HG03045 (cell line): ENCODE measurements around the gene NDUFA13.
"Not testable (repeated sequence)": the region's sequence is repeated elsewhere in the genome, so short reads cannot be mapped to it uniquely, and the experiment has no call there.

Experiments used
- ATAC-seq: cut with Tn5 transposase; IDR thresholded peaks from one replicate; pipeline ENCODE4 v1.9.1; 2021; ENCODE audit warnings: mild to moderate bottlenecking, moderate library complexity; ENCODE audit not compliant: unreplicated experiment

The NDUFA13 gene

GRCh38 chr19:19515642-19516519, at the start of gene NDUFA13:
Gene NDUFA13 (plus strand): TSS chr19:19516225. CDS start chr19:19516239, 14 bp downstream.
- ATAC-seq = peak; percentile 74

GRCh38 chr19:19468424-19469050, 47.5 kb upstream of the NDUFA13 start:
- ATAC-seq = no peak

GRCh38 chr19:19470579-19470978, 45.4 kb upstream of the NDUFA13 start:
- ATAC-seq = no peak

DNA sequence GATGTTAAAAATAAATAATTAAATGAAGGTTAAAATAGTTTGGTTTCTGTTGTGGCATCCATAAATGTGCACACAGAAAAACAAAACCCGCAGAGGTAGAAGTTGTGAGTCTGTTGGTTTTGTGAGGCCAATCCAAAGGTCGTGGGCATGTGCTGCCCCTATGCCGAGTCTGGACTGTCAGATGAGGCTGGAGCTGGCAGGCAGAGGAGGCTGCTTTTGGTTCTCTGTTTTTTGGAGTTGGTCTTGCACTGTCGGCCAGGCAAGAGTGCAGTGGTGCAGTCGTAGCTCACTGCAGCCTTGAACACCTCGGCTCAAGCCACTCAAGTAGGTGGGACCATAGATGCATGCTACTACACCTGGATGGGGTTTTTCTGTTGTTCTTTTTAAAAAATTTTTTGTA, 44.3 kb upstream of the NDUFA13 start:
- no peak for ATAC-seq

GRCh38 chr19:19472106-19472505, 43.9 kb upstream of the NDUFA13 start:
- not testable (repeated sequence) for ATAC-seq

DNA sequence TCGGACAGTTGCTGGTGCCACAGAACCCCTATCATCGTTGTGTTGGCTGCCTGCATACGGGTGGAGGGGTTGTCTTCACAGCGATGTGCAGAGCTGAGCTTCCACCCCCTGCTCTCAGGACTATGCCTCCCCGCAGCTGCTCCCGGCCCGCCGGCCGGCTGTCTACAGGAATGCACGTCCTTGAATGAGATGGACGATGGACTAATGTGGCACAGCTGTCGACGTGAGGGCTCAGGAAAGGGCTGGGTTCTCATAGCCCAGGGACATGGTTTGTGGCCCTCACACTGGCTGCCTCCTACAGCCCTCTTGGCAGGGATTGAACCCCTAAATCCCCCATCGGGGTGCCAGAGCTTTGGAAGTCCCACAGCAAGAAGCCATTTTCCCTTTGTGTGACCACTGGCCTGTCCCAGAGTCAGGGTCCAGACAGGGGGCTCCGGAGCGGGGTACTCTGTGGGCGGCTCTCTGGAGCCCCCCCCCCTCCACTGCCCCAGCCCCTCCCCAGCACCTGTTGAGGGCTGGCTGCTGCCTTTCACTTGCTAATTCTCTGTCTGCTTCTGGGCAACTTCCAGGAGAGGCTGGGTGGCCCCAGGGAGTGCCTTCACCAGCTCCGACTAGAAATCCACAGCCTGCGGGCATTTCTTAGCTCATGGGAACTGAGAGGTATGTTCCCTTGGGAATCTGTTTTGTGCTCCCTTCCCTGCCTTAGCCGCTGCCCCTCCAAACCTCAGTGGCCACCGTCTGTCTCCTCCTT, 40.8 kb upstream of the NDUFA13 start:
- no peak for ATAC-seq

GRCh38 chr19:19475849-19476828, 39.9 kb upstream of the NDUFA13 start:
- no peak for ATAC-seq

DNA sequence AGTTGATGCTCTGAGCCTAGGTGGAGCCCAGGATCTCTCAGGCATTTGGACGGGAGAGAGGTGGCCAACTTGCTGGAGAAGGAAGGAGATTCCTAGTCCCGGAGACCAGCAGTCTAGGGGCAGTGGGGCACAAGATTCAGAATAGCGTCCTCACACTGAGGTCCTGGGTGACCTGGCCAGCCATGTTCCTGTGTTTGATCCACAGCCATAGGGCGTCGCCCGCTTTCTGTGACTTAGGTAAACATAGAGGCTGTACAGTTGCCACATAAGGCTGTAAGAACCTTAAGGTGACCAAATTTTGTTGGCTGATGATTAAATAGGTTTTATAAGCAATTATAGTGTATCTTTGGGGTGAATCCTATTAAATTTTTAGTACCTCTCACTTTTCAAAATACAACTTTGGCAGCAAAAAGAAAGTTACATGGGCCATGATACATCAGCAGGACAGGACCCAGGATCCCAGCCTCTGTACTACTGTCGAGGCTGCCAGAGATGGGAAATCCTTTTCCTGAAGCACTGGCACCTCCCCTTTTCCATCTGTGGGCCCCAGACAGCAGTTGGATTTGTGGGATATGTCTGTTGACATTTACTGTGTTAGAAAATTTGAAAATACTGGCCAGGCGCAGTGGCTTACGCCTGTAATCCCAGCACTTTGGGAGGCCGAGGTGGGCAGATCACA, 38.2 kb upstream of the NDUFA13 start:
- ATAC-seq = no peak

DNA sequence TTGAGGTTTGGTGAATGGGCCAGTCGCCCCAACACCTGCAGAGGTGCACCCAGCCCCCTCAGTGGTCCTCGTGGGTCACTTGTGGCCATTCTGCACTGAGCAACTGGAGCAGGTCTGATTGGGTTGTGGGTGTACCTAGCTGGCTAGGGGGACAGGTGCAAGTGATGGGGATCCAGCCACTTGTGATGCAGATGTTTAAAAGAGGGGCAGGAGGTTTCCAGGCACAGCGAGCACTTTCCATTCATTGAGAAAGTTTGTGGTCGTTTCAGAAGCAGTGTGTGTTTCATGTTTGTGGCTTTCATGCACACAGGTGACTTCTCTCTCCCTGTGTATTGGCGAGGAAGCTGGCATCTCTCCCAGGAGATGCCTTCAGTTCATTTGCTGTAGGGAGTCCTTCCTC, 35.3 kb upstream of the NDUFA13 start:
- ATAC-seq = no peak

GRCh38 chr19:19482809-19483596, 33.0 kb upstream of the NDUFA13 start:
- ATAC-seq = no peak

DNA sequence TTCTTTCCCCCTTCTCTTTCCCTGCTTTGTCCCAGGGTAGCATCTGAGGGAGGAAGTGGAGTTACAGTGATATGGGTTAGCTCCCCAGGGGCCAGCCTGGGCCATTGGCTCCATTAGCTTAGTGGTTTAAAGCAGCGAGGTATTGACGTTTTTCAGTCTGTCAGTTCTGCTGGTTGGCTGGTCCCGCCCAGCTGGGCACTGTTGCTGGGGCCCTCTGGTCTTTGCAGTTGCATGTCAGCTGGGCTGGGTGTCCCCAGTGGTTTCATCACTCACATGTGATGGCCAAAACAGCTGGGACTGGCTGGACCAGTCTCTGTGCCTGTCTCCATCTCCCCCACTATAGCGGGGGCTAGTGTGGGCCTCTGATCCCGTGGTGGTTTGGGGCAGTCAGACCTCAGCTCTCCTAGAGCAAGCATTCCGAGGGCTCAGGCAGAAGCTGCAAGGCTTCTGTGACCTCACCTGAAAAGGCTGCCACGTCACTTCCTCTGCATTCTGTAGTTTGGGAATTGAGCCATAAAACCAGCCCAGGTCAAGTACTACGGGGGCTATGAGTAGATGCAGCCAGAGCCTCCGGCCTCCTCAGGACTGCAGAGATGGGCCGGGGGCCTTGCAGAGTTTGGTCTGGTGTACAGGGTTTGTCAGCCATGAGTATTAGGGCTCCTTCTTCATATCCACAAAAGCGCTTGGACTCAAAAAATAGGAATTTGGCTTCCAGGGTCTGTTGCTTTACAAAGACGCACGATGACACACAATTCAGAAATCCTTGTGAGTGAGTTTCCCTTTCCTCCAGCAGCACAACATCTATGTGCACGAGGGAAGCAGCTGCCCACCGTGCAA, 30.6 kb upstream of the NDUFA13 start:
- no peak for ATAC-seq

- ATAC-seq = no peak
Measured at GRCh38 chr19:19485998-19486290, 30.1 kb upstream of the NDUFA13 start.

DNA sequence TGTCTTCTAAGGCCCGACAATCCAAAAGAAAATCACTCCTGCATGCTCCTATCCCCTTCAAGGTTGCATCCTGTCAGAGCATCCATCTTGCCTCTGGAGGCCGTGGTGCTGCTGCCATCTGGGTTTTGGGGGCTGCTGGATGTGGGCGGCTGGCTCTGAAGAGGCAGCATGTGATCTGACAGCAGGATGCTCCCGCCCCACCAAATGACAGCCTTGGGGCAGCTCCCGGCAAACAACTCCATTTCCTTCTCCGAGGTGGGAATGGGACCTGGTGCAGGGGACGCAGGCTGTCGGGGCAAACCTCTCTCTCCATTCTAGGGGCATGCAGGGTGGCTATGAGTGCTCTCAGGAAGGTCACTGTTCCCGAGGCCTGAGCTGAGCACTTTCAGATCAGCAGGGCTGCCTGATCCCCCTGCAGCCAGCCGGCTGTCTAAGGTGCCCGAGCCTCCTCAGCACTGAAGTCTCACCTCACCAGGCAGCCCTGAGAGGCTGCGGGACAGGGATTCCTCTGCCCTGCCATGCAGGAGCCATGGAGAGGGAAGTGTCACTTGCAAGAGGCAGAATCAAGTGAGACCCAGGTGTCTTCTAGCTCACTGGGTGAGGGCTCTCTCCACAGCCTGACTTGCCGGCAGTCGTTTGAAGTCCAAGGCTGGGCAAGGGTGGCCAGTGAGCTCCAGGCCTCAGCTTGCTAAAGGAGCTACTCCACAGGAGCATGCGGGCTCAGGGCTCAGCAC, 29.5 kb upstream of the NDUFA13 start:
- no peak for ATAC-seq

- ATAC-seq = no peak
Measured at GRCh38 chr19:19487077-19487949, 28.7 kb upstream of the NDUFA13 start.

GRCh38 chr19:19487950-19488874, 27.8 kb upstream of the NDUFA13 start:
- no peak for ATAC-seq
